NCI-H748 (cell line): ENCODE results near the gene GJB5.
"Not testable (repeated sequence)": the region's sequence is repeated elsewhere in the genome, so short reads cannot be mapped to it uniquely, and the experiment has no call there.

Source experiments
- DNase-seq: peaks from one replicate; lab custom pipeline; 2025; ENCODE audit not compliant: unreplicated experiment; lab: John Stamatoyannopoulos, UW

GJB5 gene

GRCh38 chr1:34754964-34755637, at the start of gene GJB5:
GJB5 (plus strand) TSS chr1:34755047; CDS start chr1:34757331, 2,284 bp downstream.
- no peak for DNase-seq

DNA sequence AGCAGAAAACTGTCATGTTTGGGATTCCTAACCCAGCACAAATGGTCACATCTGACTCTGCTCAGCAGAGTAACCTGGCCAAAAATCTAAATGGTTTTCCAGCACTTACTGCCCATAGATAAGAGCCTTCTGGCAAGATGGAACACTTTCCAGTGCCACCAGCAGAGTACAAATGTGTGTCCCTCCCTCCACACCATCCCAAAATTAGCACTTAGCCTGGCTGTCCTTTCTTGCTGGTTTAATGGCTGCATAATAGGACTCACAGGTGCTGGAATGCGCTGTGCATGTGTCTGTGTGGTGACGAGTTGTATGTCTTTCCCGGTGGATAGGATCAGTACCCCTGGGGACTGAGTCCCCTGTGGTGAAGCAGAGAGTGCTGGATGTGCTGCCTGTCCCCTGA, 49.8 kb upstream of the GJB5 start:
- DNase-seq, result no peak

DNA sequence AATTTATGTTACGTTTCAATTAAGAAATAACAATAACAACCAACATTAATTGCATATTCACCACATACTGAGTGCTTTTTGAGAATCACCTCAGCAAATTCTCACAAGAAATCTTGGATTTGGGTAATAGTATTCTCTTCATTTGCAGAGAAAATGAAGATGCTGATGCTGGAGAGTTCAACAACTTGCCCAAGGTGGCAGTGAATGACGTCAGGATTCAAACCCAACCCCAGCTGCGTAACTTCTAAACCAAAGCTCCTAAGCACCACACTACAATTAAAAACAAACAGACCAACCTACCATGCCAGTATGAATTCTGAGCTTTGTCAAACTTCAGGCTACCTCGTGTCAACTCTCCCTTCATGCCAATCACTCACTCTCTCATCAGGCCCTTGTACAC, 46.7 kb upstream of the GJB5 start:
- DNase-seq, result no peak

DNA sequence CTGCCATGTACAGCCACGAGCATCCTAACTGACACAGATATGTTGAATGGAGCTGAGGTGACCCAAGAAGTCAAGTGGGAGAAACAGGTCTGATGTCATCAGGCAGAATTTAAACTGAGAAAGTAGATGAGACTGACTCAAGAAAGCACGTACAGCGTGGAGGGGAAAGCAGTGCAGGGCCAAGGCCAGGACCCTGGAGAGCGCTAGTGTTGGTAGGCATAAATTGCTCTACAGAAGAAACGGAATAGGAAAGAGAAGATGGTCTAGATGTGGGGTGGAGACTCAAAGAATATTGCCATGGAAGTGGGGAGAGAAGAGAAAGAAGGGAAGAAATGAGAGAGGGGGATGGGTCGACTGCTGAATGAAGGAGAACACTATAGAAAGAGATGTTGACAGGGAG, 45.3 kb upstream of the GJB5 start:
- DNase-seq, result no peak

- DNase-seq, result peak; percentile 55
Observed at GRCh38 chr1:34710812-34711211, 44.0 kb upstream of the GJB5 start.

GRCh38 chr1:34711485-34711884, 43.4 kb upstream of the GJB5 start:
- DNase-seq, result no peak

DNA sequence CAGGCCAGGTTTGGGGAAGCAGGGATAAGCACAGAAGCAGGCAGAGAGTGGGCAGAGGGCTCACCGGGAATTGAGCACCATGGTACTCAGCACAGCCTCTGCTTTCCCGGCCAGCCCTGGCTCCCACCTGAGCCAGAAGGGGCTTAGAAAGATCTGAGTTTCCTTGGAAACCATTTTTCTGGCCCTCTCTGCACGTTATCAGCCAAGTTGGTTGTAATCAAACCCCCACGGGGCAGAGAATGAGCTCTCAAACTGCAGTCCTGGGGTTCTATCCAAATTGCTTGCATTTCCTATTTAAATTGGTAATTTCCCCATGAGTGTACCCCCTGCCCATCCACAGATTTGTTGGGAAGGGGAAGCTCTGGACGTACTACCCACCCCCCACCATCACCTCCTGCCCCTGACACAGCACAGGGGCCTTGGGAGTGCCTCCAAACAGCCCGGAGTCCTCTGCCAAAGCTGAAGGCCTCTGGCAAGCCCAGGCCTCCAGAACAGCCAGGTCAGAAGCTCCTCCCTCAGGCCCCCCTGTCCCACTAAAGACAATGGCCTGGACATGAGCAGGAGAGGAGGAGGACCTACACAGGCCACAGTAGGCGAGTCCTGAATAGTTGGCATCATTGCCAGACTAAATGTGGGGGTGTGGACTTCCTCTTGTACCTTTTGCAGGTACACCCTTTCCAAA, 42.7 kb upstream of the GJB5 start:
- DNase-seq, result no peak

DNA sequence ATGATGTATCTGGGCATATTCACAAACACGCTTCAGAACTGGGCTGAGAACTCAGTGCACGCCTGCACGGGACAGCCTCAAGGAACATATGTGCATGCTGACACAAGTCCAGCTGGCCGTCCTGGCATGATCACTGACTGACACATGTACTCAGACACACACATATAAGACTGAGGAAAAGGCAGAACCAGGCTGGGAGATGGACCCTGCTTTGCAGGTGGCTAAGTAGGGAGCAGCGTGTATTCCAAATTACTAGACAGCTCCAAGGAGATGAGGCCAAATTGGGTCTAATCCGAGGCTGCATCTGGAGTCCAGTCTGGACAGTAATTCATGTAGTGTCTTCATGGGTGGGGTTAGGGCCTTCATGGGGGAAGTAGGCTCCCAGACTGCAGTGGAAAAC, 41.4 kb upstream of the GJB5 start:
- DNase-seq, result no peak

DNA sequence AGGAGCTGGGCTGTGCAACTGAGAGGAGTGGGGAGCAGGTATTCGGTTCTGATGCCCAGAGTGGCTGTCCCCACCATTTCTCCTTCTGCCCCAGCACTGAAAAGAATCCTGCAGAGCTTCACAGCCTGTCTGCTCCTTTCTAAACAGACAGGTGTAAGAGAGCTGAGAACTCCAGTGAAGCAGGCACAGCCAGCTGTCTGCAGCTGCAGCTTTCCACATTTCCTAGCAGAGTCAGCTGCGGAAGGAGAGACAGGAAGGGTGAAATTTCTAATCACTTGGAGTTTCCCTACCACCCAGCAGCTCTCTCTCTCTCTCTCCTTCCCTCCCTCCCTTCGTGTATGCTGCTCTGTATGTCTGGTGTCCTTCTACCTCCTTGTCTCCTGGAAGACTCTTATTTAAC, 40.5 kb upstream of the GJB5 start:
- no peak for DNase-seq

DNA sequence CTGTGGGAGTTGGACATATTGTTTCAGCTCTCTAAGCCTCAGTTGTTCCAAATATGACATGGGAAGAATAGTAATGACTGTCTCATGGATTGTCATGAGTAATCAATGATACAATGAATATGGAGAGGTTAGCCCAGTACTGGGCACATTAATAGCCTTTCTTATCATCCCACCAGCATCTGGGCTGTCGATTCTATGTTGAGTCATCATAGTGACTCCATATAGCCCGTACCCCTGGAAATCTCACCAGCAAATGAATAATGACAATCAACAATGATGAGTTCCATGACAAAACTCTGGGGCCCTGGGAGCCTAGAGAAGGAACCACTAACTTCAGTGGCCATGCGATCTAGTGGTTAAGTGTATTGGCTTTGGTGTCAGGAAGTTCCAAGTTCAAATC, 39.7 kb upstream of the GJB5 start:
- no peak for DNase-seq

GRCh38 chr1:34721241-34721640, 33.6 kb upstream of the GJB5 start:
- no peak for DNase-seq

GRCh38 chr1:34721646-34722355, 33.0 kb upstream of the GJB5 start:
- DNase-seq, result no peak

GRCh38 chr1:34726861-34727260, 28.0 kb upstream of the GJB5 start:
- no peak for DNase-seq

DNA sequence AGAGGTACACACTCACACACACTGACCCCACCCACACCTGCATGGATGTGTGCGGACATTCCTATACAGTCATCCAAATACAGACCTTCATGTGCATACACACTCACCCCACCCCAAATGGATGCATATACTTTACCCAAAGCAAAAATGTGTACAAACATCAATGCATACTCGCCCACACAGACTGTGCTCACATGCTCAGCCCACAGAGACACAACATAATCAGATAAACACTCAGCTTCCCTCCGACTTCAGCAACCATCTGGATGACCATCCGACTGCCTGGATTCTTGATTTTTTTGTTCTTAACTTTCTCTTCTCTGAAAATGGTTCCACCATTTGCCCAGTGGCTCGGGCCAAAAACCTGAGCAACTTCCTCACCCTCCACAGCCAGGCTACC, 24.4 kb upstream of the GJB5 start:
- DNase-seq, result no peak

- DNase-seq, result not testable (repeated sequence)
Observed at GRCh38 chr1:34732831-34733230, 22.0 kb upstream of the GJB5 start.

- peak; percentile 55 for DNase-seq
Observed at GRCh38 chr1:34736692-34737091, 18.2 kb upstream of the GJB5 start.

- DNase-seq, result not testable (repeated sequence)
Observed at GRCh38 chr1:34737236-34737635, 17.6 kb upstream of the GJB5 start.

- DNase-seq, result no peak
Observed at GRCh38 chr1:34739613-34740012, 15.2 kb upstream of the GJB5 start.

GRCh38 chr1:34740161-34740868, 14.5 kb upstream of the GJB5 start:
- peak; percentile 21 for DNase-seq

- peak; percentile 60 for DNase-seq
Observed at GRCh38 chr1:34742667-34743270, 12.1 kb upstream of the GJB5 start.

DNA sequence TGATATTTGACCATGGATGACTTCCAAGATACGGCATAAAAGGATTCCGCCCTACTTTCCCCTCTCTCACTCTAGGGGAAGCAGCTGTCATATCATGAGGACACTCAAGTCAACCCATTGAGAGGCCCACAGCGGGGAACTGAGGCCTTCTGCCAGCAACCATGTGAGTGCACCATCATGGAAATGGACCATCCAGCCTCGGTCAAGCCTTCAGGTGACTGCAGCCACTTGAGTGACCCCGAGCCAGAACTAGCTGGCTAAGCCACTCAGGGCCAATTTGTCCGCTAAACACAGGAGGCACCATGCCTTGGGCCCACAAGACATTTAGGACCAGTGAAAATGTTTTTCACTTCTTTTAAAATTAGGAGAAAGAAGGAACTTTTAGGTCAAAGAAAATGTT, 11.1 kb upstream of the GJB5 start:
- no peak for DNase-seq
